A673 (cell line): Measurements from ENCODE around the gene KAT7. TPM values are rescaled to one million over a fixed set of nuclear protein-coding genes. Genes with fewer than 3 reads are reported as not detected.

ENCODE experiments used
- BruUV-seq: library from RNA; stranded (reverse); fragments of 400-500 nt; replicated peaks from 2 replicates; lab custom pipeline; 2021; lab: Mats Ljungman, UMichigan
- CTCF ChIA-PET: fragments of 300-600 bp; sonication (Branson Sonifier 250); formaldehyde crosslinking; loops from one replicate; lab custom pipeline; 2022; ENCODE audit warnings: antibody characterized with exemption; lab: Charles Lee
- POLR2A ChIA-PET: fragments of 300-600 bp; sonication (Branson Sonifier 250); formaldehyde crosslinking; loops from one replicate; lab custom pipeline; 2022; ENCODE audit warnings: antibody characterized with exemption; ENCODE audit not compliant: low non-redundant PET; lab: Charles Lee
- DNase-seq: peaks from one replicate; pipeline ENCODE4 v3.0.0-alpha.2; 2015; ENCODE audit warnings: low spot score
- H3K27ac ChIP-seq: fragments of 200-600 bp; sonication (generic); 2 replicates; pipeline ENCODE4 v1.5.1; 2016; ENCODE audit warnings: mixed run types, low read depth, mild to moderate bottlenecking, mixed read lengths, antibody characterized with exemption, low read length; ENCODE audit not compliant: poor library complexity, severe bottlenecking
- H3K27me3 ChIP-seq: fragments of 200-600 bp; sonication (generic); replicated peaks from 2 replicates; pipeline ENCODE4 v1.6.1; 2017; ENCODE audit warnings: mixed run types, low read depth, mild to moderate bottlenecking, mixed read lengths, antibody characterized with exemption, low read length; ENCODE audit not compliant: insufficient read depth, poor library complexity
- H3K36me3 ChIP-seq: fragments of 200-600 bp; sonication (generic); 2 replicates; pipeline ENCODE4 v1.6.1; 2016; ENCODE audit warnings: mixed run types, mild to moderate bottlenecking, mixed read lengths, antibody characterized with exemption, low read length; ENCODE audit not compliant: insufficient read depth, poor library complexity, severe bottlenecking
- H3K4me1 ChIP-seq: fragments of 200-600 bp; sonication (generic); 2 replicates; pipeline ENCODE4 v1.6.1; 2017; ENCODE audit warnings: mixed run types, mild to moderate bottlenecking, mixed read lengths, antibody characterized with exemption, low read length; ENCODE audit not compliant: insufficient read depth, poor library complexity, severe bottlenecking
- H3K4me3 ChIP-seq: fragments of 200-600 bp; sonication (generic); 2 replicates; pipeline ENCODE4 v1.5.1; 2016; ENCODE audit warnings: low read depth, mixed run types, mild to moderate bottlenecking, mixed read lengths, low read length; ENCODE audit not compliant: poor library complexity, severe bottlenecking
- H3K9me3 ChIP-seq: fragments of 200-600 bp; sonication (generic); 2 replicates; pipeline ENCODE4 v1.6.1; 2016; ENCODE audit warnings: mixed run types, low read depth, mild to moderate bottlenecking, mixed read lengths, antibody characterized with exemption, low read length; ENCODE audit not compliant: poor library complexity, severe bottlenecking
- CTCF ChIP-seq: fragments of 300-800, 200-600 bp; sonication (generic); conservative IDR thresholded peaks from 2 replicates; pipeline ENCODE4 v1.5.1; 2017; ENCODE audit warnings: low read depth, mild to moderate bottlenecking, antibody characterized with exemption, low read length, moderate library complexity, mixed read lengths
- EZH2 ChIP-seq: fragments of 200-600 bp; sonication (generic); IDR thresholded peaks from 2 replicates; pipeline ENCODE4 v1.6.1; 2017; ENCODE audit warnings: borderline replicate concordance, low read depth, mild to moderate bottlenecking, mixed read lengths, antibody characterized with exemption, low read length; ENCODE audit not compliant: poor library complexity, severe bottlenecking
- intact Hi-C: fragments of 100-400 bp; cut with micrococcal nuclease; formaldehyde crosslinking; loops from one replicate; pipeline ENCODE4 v1.10.0; 2022; ENCODE audit not compliant: unreplicated experiment
- total RNA-seq: library from RNA; stranded (reverse); gene quantifications from 2 replicates; pipeline ENCODE4 v1.2.3, GENCODE V29; 2021

KAT7 gene
- total RNA-seq, 1 experiment from 2014 or later = 94.0 TPM

GRCh38 chr17:49793309-49793708 is 4.8 kb downstream of the KAT7 start:
- DNase-seq = no peak
- ChIA-PET CTCF (no interaction called here), POLR2A (interaction anchor here (0.7 kb wide), 1 partner anchor 29 kb away, joined by 3 read pairs; no protein-coding TSS in a partner anchor)
- Histone ChIP-seq H3K36me3 (peaks cover 64% of the 10 kb centered on the region), H3K9me3 (no peaks in the 10 kb centered on the region), H3K4me3 (no peak overlapping the region), H3K27me3 (no peaks in the 10 kb centered on the region), H3K4me1 (peaks cover 8% of the 10 kb centered on the region), H3K27ac (no peak overlapping the region)
- no TSS peak for BruUV-seq
- intact Hi-C loops = no loop called here
- TF ChIP-seq EZH2 = no peak
- TF ChIP-seq CTCF = no peak

GRCh38 chr17:49795372-49795771 is 6.9 kb downstream of the KAT7 start:
- intact Hi-C loops = no loop called here
- TF ChIP-seq CTCF (no peak), EZH2 (no peak)
- Histone ChIP-seq H3K27me3 (no peaks in the 10 kb centered on the region), H3K4me1 (no peaks in the 10 kb centered on the region), H3K4me3 (no peak overlapping the region), H3K9me3 (no peaks in the 10 kb centered on the region), H3K36me3 (peaks cover 84% of the 10 kb centered on the region), H3K27ac (no peak overlapping the region)
- BruUV-seq = no TSS peak
- DNase-seq = no peak
- ChIA-PET POLR2A (interaction anchor here (0.6 kb wide), 1 partner anchor 894 kb away, joined by 3 read pairs; no protein-coding TSS in a partner anchor), CTCF (no interaction called here)

GRCh38 chr17:49798182-49798581 is 9.7 kb downstream of the KAT7 start:
- no peaks in the 10 kb centered on the region for H3K27me3 ChIP-seq
- CTCF ChIA-PET = no interaction called here
- H3K4me3 ChIP-seq = no peak overlapping the region
- intact Hi-C loops = no loop called here
- H3K27ac ChIP-seq = no peak overlapping the region
- H3K4me1 ChIP-seq = no peaks in the 10 kb centered on the region
- POLR2A ChIA-PET = no interaction called here
- no TSS peak for BruUV-seq
- TF ChIP-seq CTCF (no peak), EZH2 (no peak)
- peaks cover 95% of the 10 kb centered on the region for H3K36me3 ChIP-seq
- H3K9me3 ChIP-seq = no peaks in the 10 kb centered on the region
- DNase-seq = no peak
